Effector memory CD8-positive, alpha-beta T cell (primary cell): ENCODE measurements around the gene BTC.
"Not testable (repeated sequence)": the region's sequence is repeated elsewhere in the genome, so short reads cannot be mapped to it uniquely, and the experiment has no call there.

ENCODE experiments used
- ATAC-seq: fragments of 150-1000 bp; cut with Tn5 transposase; replicated peaks from 2 replicates; pipeline ENCODE4 v1.10.0; 2021; ENCODE audit warnings: mild to moderate bottlenecking, moderate library complexity
- DNase-seq, 3 experiments: peaks; one replicate each; pipeline ENCODE4 v3.0.0; 2021
- H3K27ac Mint-ChIP-seq, 2 donors: one replicate each; pipeline ENCODE4 v1.8.0; 2022; ENCODE audit warnings: mild to moderate bottlenecking in 2 of 2, mixed read lengths in 2 of 2, moderate library complexity in 2 of 2
- H3K27me3 Mint-ChIP-seq, 2 donors: one replicate each; pipeline ENCODE4 v1.8.0; 2022; ENCODE audit warnings: mixed read lengths in 2 of 2
- H3K36me3 Mint-ChIP-seq: one replicate; pipeline ENCODE4 v1.8.0; 2022; ENCODE audit warnings: mild to moderate bottlenecking, moderate library complexity, mixed read lengths; ENCODE audit not compliant: insufficient read depth
- H3K4me1 Mint-ChIP-seq, 2 donors: one replicate each; pipeline ENCODE4 v1.8.0; 2022; ENCODE audit warnings: low read depth in 2 of 2, mixed read lengths in 2 of 2
- H3K4me3 Mint-ChIP-seq, 2 donors: one replicate each; pipeline ENCODE4 v1.8.0; 2022; ENCODE audit warnings: mild to moderate bottlenecking in 2 of 2, mixed read lengths in 2 of 2, moderate library complexity in 2 of 2
- H3K9me3 Mint-ChIP-seq, 2 donors: one replicate each; pipeline ENCODE4 v1.8.0; 2022; ENCODE audit warnings: mixed read lengths in 2 of 2
- total RNA-seq, 9 experiments: gene quantifications; one replicate each; lab custom pipeline; 2026; lab: John Stamatoyannopoulos, UW

The BTC gene, protein sequence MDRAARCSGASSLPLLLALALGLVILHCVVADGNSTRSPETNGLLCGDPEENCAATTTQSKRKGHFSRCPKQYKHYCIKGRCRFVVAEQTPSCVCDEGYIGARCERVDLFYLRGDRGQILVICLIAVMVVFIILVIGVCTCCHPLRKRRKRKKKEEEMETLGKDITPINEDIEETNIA
- total RNA-seq: 0 to 0.30 (median 0) reads per million in 9 experiments

DNA sequence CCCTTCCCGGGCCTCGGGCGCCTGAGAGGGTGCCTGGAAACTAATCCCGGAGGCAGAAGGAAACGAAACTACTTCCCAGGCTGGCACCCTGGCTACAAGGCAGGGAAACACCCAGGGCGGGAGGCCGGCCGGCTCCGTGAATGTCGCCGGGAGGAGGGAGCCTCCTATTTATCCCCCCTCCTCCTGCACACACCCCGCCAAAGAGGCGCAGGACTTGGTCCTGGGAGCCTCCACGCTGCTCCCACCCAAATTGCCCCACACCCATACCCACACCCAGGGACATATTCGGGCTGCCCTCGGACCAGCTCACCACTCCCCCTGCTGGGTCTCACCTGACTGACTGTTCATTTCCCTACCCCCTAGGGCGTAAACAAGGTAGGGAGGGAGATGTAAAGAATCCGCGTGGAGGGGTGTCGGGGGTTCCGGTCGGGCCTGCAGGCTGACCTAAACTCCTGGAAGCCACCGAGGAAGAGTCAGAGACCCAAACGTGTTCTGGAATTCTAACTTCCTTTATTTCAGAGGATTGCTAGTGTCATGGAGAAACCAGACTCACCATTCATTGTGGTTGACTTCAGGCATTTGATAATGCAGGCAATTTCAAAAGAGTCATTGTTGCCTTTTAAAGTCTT, at the start of gene BTC:
Gene BTC, minus strand, starts transcription at position 142 of the 629 bp plus-strand sequence. CDS start 198 bp downstream, outside the sequence.
- DNase-seq (no peak), ATAC-seq (no peak)
- Mint-ChIP-seq H3K36me3 (peaks cover 3% of the 10 kb centered on the region), H3K4me1 (no peaks in the 10 kb centered on the region), H3K27ac (no peak within 1 kb of the TSS), H3K9me3 (peaks cover 3 to 5% of the 10 kb centered on the region in 2 donors), H3K4me3 (peak within 1 kb of the TSS in 1 of 2 donors; percentile 24), H3K27me3 (peaks cover 24 to 39% of the 10 kb centered on the region in 2 donors)

DNA sequence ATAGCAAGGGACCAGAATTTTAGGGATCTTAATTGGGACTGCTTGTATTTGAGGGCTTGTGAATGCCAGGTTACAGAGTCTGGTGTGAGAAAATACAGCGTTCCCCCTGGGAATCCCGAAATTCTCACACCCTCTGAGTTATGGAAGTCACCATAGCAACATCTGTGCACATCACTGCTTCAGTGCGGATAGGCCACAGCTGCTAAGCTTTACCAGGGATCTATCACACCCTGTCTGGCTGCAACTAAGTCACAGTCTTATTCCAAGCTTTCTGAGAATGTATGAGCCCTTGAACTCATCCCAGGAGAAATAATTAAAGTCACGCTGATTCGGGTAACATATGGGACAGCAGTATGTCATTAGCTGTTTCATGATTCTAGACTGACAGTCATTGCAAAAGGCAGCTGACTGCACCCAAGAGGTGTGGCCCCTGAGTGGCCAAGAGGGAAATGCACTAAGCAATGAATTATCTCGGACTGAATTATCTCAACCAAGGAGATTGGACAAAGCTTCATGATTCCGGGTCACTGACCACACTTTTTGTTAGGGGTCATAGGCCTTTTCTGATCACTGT, 46.7 kb upstream of the BTC start:
- Mint-ChIP-seq H3K4me3 (no peak overlapping the region), H3K4me1 (no peaks in the 10 kb centered on the region)
- no peak for ATAC-seq

DNA sequence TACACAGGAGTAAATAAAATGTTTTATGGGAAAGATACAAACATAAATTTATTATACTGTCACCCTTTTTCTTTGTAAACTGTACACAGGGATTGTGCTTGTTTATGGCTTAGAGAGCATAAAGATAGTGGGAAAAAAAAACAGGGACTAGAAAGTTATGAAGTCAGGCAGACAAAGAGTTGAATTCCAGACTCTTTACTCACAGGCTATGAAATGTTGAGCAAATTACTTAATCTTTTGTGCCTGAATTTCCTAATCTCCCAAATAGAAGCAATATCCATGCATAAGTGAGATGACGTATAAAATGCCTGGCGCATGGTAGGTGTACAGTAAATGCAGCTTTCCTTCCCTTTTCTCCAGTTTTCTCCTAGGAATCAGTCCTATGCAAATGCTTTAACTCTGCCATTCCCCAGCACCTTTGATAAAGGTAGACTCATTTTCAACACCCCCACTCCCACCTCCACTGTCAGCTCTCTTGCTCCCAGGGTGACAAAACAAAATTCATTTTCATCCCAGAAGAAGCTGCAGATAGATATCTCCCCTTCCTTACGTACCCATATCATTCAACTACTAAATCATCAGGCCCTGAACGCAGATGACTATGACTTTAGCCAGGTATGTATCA, 44.5 kb upstream of the BTC start:
- no peaks in the 10 kb centered on the region for H3K36me3 Mint-ChIP-seq
- no peak for ATAC-seq
- H3K4me3 Mint-ChIP-seq: no peak overlapping the region
- peaks cover 0 to 5% of the 10 kb centered on the region in 2 donors for H3K9me3 Mint-ChIP-seq
- peaks cover 0 to 6% of the 10 kb centered on the region in 2 donors for H3K27me3 Mint-ChIP-seq
- DNase-seq: no peak
- H3K27ac Mint-ChIP-seq: no peak overlapping the region
- no peaks in the 10 kb centered on the region for H3K4me1 Mint-ChIP-seq

More for the DNA sequence above, 46.7 kb upstream of the BTC start:
- Mint-ChIP-seq H3K9me3 (peaks cover 3 to 5% of the 10 kb centered on the region in 2 donors), H3K27ac (no peak overlapping the region), H3K36me3 (no peaks in the 10 kb centered on the region), H3K27me3 (peaks cover 0 to 6% of the 10 kb centered on the region in 2 donors)
- DNase-seq: no peak

DNA sequence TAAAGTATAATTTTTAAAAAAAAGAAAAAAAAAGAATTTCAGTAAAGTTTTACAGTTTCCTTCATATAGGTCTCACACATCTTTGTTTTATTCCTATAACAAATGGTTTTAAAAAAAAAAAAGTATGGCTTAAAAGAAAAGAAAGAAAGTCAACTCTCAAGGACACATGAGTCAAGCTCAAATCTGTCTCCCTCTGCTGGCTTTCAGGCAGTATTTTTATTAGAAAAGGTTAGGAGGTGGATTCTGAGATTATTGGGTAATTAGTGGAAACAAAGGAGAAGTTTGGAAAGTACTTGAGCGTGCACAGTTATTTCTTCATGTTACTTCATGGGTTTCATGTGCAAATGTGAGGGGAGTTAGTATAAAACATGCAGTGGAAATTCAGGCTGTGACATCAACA, 36.6 kb upstream of the BTC start:
- H3K9me3 Mint-ChIP-seq: peaks cover 0 to 2% of the 10 kb centered on the region in 2 donors
- no peaks in the 10 kb centered on the region for H3K27me3 Mint-ChIP-seq
- H3K4me3 Mint-ChIP-seq: no peak overlapping the region
- ATAC-seq: no peak
- no peaks in the 10 kb centered on the region for H3K4me1 Mint-ChIP-seq
- H3K27ac Mint-ChIP-seq: no peak overlapping the region
- DNase-seq: no peak
- H3K36me3 Mint-ChIP-seq: no peaks in the 10 kb centered on the region

DNA sequence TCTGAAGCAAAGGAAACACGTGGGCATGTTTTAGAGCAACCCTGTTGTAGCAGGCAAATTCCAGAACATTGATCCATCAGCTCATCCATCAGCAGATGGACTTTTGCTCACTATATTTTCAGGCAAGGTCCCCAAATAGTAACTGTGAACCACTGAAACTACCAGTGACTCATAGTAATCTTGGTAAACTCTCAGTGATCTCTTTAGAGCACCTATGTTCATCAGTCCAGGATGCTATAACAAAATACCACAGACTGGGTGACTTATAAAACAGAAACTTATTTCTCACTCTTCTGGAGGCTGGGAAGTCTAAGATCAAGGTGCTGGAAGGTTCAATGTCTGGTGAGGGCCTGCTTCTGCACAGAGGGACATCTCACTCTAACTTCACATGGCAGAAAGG, 28.9 kb upstream of the BTC start:
- no peak overlapping the region for H3K4me3 Mint-ChIP-seq
- peaks cover 0 to 4% of the 10 kb centered on the region in 2 donors for H3K9me3 Mint-ChIP-seq
- peaks cover 6 to 10% of the 10 kb centered on the region in 2 donors for H3K27me3 Mint-ChIP-seq
- H3K27ac Mint-ChIP-seq: no peak overlapping the region
- no peaks in the 10 kb centered on the region for H3K36me3 Mint-ChIP-seq
- DNase-seq (no peak), ATAC-seq (no peak)
- no peaks in the 10 kb centered on the region for H3K4me1 Mint-ChIP-seq

DNA sequence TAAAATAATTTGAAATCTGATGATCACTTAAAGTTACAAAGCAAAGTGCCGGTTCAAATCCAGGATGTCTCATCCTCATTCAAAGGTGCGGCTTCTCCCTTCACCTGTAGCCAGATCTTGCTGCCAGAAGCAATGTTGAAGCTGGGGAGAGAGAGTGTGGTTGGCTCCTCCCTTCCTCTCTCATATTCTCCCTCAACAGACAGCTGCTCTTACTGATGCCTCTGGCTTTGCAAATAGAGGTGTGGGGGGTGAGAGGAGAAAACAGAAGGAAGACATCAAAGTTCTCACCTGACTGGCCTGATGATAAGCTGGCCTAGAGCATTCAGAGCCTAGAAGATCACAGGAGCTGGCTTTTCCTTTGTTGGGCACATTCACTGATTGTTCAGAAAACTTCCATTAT, 28.3 kb upstream of the BTC start:
- ATAC-seq: no peak
- Mint-ChIP-seq H3K4me1 (no peaks in the 10 kb centered on the region), H3K36me3 (no peaks in the 10 kb centered on the region), H3K27me3 (peaks cover 6 to 10% of the 10 kb centered on the region in 2 donors), H3K27ac (no peak overlapping the region), H3K9me3 (peaks cover 0 to 4% of the 10 kb centered on the region in 2 donors), H3K4me3 (no peak overlapping the region)
- DNase-seq: no peak

DNA sequence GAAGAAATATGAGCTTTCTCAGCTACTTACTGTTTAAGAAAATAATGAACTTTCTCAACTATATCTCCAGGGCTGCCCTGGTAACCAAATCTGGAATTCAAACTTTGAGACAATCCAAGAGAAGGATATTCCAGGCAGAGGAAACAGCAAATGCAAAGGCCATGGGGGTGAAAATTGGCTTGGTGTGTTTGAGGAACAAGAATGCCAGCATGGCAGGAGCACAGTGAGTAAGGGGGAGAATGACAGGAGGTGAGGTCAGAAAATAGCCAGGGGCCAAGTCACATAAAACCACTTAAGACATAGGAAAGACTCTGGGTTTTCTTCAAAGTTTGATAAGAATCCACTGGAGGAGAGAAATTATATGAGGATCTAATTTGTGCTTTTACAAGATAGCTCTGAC, 27.2 kb upstream of the BTC start:
- no peak overlapping the region for H3K4me3 Mint-ChIP-seq
- peaks cover 0 to 4% of the 10 kb centered on the region in 2 donors for H3K9me3 Mint-ChIP-seq
- H3K4me1 Mint-ChIP-seq: no peaks in the 10 kb centered on the region
- H3K36me3 Mint-ChIP-seq: no peaks in the 10 kb centered on the region
- ATAC-seq: no peak
- H3K27me3 Mint-ChIP-seq: peaks cover 6 to 10% of the 10 kb centered on the region in 2 donors
- DNase-seq: no peak
- H3K27ac Mint-ChIP-seq: no peak overlapping the region

DNA sequence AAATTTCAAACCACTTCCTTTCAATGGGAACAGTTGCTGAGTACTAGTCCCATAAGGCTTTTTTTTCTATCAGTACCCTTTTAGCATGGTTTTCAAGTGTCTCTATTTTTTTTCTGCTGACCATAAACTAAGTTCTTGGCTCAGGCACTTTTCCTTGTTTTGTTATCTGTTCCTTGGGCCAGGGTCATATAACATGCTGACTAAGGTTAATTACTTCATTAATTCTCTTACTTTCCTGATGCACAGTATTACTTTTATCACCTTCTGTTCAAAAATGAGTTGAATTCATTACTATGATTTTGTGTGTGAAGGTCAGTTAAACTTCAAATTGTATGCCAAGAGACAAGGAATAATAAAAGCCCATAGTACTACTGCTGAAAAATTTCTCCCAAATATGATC, 19.7 kb upstream of the BTC start:
- Mint-ChIP-seq H3K4me1 (no peaks in the 10 kb centered on the region), H3K36me3 (no peaks in the 10 kb centered on the region), H3K9me3 (peaks cover 9 to 14% of the 10 kb centered on the region in 2 donors), H3K4me3 (no peak overlapping the region), H3K27ac (no peak overlapping the region), H3K27me3 (no peaks in the 10 kb centered on the region)
- ATAC-seq (no peak), DNase-seq (no peak)

DNA sequence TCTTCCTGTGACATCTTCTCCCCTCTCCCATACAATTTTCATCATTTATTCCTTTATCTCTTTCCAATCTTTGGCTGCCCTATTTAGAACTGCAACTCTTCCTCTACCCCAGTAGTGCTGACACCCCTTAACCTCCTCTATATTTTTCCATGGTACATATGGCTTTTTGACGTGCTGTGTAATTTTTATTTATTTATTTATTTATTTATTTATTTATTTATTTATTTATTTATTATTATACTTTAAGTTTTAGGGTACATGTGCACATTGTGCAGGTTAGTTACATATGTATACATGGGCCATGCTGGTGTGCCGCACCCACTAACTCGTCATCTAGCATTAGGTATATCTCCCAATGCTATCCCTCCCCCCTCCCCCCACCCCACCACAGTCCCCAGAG, 17.7 kb upstream of the BTC start:
- H3K36me3 Mint-ChIP-seq, DNase-seq, H3K4me3 Mint-ChIP-seq, H3K27ac Mint-ChIP-seq, H3K27me3 Mint-ChIP-seq, ATAC-seq, H3K4me1 Mint-ChIP-seq: not testable (repeated sequence)
- peaks cover 9 to 14% of the 10 kb centered on the region in 2 donors for H3K9me3 Mint-ChIP-seq

DNA sequence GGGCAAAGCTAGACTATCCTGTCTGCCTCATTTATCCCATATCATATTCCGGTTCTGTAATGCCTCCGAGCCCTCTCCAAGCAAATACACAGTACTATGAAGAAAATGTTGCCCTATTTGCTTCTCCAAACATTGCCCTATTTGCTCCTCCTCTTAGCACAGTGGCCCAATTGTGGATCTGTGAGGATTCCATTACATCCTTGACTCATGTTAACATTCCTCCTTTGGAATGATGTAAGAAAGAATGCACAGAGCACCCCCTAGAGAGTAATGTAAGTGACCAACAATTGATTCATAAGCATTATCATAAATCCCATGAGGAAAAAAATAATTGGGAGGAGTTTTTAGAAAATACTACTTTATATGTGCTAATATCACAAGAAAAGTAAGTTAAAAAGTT, 11.3 kb upstream of the BTC start:
- Mint-ChIP-seq H3K27me3 (no peaks in the 10 kb centered on the region), H3K9me3 (no peaks in the 10 kb centered on the region), H3K4me1 (no peaks in the 10 kb centered on the region), H3K27ac (no peak overlapping the region), H3K36me3 (no peaks in the 10 kb centered on the region), H3K4me3 (no peak overlapping the region)
- DNase-seq: no peak
- ATAC-seq: no peak

DNA sequence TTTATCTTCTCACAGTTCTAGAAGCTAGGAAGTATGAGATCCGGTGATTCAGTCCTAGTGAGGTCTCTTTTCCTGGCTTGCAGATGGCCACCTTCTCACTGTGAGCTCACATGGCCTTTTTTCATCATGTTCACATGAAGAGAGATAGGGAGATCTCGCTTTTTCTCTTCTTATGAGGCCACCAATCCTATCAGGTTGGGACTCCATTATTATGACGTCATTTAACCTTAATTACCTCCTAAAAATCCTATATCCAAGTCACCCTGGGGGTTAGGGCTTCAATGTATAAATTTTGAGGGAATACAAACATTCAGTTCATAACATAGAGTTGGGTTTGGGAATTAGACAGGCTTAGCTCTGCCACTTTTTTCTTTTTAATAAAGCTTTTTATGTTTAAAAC, 6.0 kb upstream of the BTC start:
- ATAC-seq (no peak), DNase-seq (no peak)
- no peak overlapping the region for H3K27ac Mint-ChIP-seq
- H3K4me3 Mint-ChIP-seq: no peak overlapping the region
- H3K27me3 Mint-ChIP-seq: peaks cover 6 to 8% of the 10 kb centered on the region in 2 donors
- no peaks in the 10 kb centered on the region for H3K36me3 Mint-ChIP-seq
- H3K4me1 Mint-ChIP-seq: no peaks in the 10 kb centered on the region
- peaks cover 0 to 5% of the 10 kb centered on the region in 2 donors for H3K9me3 Mint-ChIP-seq

DNA sequence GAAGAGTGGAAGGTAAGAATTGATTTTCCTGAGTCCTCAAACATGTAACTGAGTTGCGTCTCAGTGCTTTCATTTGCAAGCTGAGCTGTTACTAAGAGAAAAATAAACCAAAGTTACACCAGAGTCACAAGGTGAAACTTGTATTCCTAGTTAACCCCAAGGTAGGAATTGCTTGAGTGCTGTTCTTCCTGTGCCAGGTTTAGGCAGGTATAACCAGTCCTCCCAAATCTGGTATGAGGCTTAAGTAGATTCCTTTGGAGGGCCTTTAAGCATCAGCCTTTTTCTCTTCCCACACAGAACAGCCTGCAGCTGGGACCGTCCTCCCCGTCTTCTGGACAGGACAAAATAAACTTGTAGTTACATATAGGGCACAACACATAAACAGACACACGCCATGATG, 2.3 kb upstream of the BTC start:
- no peak for ATAC-seq
- Mint-ChIP-seq H3K27me3 (peaks cover 24 to 39% of the 10 kb centered on the region in 2 donors), H3K4me3 (no peak overlapping the region), H3K9me3 (peaks cover 3 to 5% of the 10 kb centered on the region in 2 donors), H3K27ac (no peak overlapping the region), H3K4me1 (no peaks in the 10 kb centered on the region), H3K36me3 (no peaks in the 10 kb centered on the region)
- no peak for DNase-seq

DNA sequence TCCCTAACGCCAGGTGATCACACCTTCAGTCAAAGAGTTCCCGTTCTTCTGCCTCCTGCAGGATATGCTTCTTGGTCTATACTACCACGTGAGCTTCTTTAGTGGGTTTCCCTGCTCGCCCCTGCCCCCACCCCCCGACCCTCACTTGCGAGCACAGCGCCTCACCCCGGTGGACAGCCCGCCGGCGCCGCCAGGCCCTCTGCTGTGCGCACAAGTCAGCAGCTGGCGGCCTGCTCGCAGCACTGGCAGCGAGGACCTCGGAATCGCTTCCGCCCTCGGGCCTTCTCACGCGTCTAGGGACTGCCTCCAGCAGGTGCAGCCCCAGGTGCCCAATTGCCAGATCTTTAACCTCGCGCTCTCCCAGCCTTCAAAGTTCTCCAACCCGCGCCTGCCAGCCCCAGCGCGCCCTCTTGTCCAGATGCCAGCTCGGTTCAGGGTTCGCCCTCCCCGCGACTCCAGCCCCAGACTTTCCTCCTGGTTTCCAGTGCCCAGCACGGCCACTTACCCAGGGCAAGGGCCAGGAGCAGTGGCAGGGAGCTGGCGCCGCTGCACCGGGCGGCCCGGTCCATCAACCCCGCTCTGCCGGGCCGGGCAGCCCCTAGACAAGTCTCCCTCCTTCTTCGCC, 454 bp downstream of the BTC start:
- Mint-ChIP-seq H3K36me3 (peaks cover 3% of the 10 kb centered on the region), H3K4me1 (no peaks in the 10 kb centered on the region), H3K27ac (no peak overlapping the region), H3K4me3 (peak overlapping the region in 1 of 2 donors; percentile 24), H3K27me3 (peaks cover 24 to 39% of the 10 kb centered on the region in 2 donors), H3K9me3 (peaks cover under 1 to 3% of the 10 kb centered on the region in 2 donors)
- ATAC-seq (no peak), DNase-seq (no peak)
